ENCODE results near the gene WDCP. TPM values are rescaled to one million over a fixed set of nuclear protein-coding genes. Genes with fewer than 3 reads are reported as not detected.

WDCP gene
- total RNA-seq, 1 experiment from 2014 or later, result 19.9 TPM

- Histone ChIP-seq H3K9me2 (ENCODE audit: insufficient read depth) (no peaks in the 10 kb centered on the region), H3K4me2 (ENCODE audit: low read length) (no peak overlapping the region), H3K79me2 (ENCODE audit: insufficient read depth, low read length) (peaks cover 36% of the 10 kb centered on the region), H2AFZ (ENCODE audit: low read depth, low read length, poor library complexity, severe bottlenecking) (no peak overlapping the region), H3K27ac (ENCODE audit: low read depth, low read length) (no peak overlapping the region), H3K4me3 (replicated peaks in 1 of 2; ENCODE audit: low read depth in 1 of 2, low read length in 2 of 2) (no peak overlapping the region), H4K20me1 (ENCODE audit: insufficient read depth) (no peaks in the 10 kb centered on the region; the same call in 1 of the 2 replicates), H3K9ac (ENCODE audit: low read length) (no peak overlapping the region), H3K36me3 (ENCODE audit: control insufficient read depth in 1 of 2, insufficient read depth in 2 of 2, low read length in 2 of 2) (peaks cover 7 to 22% of the 10 kb centered on the region in 2 experiments; a peak in 3 of 4 replicates), H3K9me3 (ENCODE audit: control insufficient read depth in 1 of 2, insufficient read depth in 1 of 2, low read depth in 1 of 2, low read length in 2 of 2) (no peaks in the 10 kb centered on the region), H3K27me3 (ENCODE audit: insufficient read depth, low read length) (no peaks in the 10 kb centered on the region), H3K4me1 (ENCODE audit: control insufficient read depth in 1 of 2, insufficient read depth in 2 of 2, low read length in 2 of 2) (no peaks in the 10 kb centered on the region)
- no peak for DNase-seq (ENCODE audit: low read depth, low spot score)
- ATAC-seq, result no peak
- BruUV-seq (replicated peaks), result no TSS peak
- TF ChIP-seq JUND (IDR thresholded peaks at IDR 0.05), result no peak
- ChIA-PET POLR2A (no interaction called here), CTCF (no interaction called here), RAD21 (ENCODE audit: low non-redundant PET in 1 of 2, low total read pairs in 2 of 2, uncharacterized antibody in 2 of 2, unreplicated experiment in 2 of 2) (no interaction called here)
- intact Hi-C loops (cut with micrococcal nuclease), result no loop called here
Measured at GRCh38 chr2:24040511-24040910, 6.7 kb downstream of the WDCP start.

GRCh38 chr2:24038786-24039499, 8.2 kb downstream of the WDCP start:
- CTCF ChIA-PET, result no interaction called here

More at GRCh38 chr2:24038786-24039499, 8.2 kb downstream of the WDCP start:
- no peak overlapping the region for H2AFZ ChIP-seq (ENCODE audit: low read depth, low read length, poor library complexity, severe bottlenecking)
- no peak overlapping the region for H3K27ac ChIP-seq (ENCODE audit: low read depth, low read length)
- intact Hi-C loops (cut with micrococcal nuclease), result no loop called here
- H4K20me1 ChIP-seq (ENCODE audit: insufficient read depth), result no peaks in the 10 kb centered on the region; the same call in 1 of the 2 replicates
- H3K9me3 ChIP-seq (ENCODE audit: control insufficient read depth in 1 of 2, insufficient read depth in 1 of 2, low read depth in 1 of 2, low read length in 2 of 2), result no peaks in the 10 kb centered on the region
- DNase-seq (ENCODE audit: low read depth, low spot score) (no peak), ATAC-seq (no peak)
- RAD21 ChIA-PET (ENCODE audit: low non-redundant PET in 1 of 2, low total read pairs in 2 of 2, uncharacterized antibody in 2 of 2, unreplicated experiment in 2 of 2), result no interaction called here
- H3K9ac ChIP-seq (ENCODE audit: low read length), result no peak overlapping the region
- POLR2A ChIA-PET, result no interaction called here
- BruUV-seq (replicated peaks), result no TSS peak
- TF ChIP-seq ZNF274 (IDR thresholded peaks at IDR 0.05; ENCODE audit: low read depth, low read length) (no peak), EGR1 (IDR thresholded peaks at IDR 0.05; ENCODE audit: low read depth) (no peak), FOSL1 (IDR thresholded peaks at IDR 0.05; ENCODE audit: low read depth) (no peak), SRF (IDR thresholded peaks at IDR 0.05; ENCODE audit: low read depth) (no peak), RAD21 (IDR thresholded peaks at IDR 0.05; ENCODE audit: low read depth) (no peak), CBX3 (IDR thresholded peaks at IDR 0.05; ENCODE audit: low read depth) (no peak), REST (IDR thresholded peaks at IDR 0.05; ENCODE audit: low read depth) (no peak), ZBTB33 (IDR thresholded peaks at IDR 0.05; ENCODE audit: extremely low read depth, insufficient replicate concordance, low read length) (no peak), MAX (IDR thresholded peaks at IDR 0.05) (no peak)
- H3K4me1 ChIP-seq (ENCODE audit: control insufficient read depth in 1 of 2, insufficient read depth in 2 of 2, low read length in 2 of 2), result no peaks in the 10 kb centered on the region
- no peak overlapping the region for H3K4me3 ChIP-seq (replicated peaks in 1 of 2; ENCODE audit: low read depth in 1 of 2, low read length in 2 of 2)
- H3K79me2 ChIP-seq (ENCODE audit: insufficient read depth, low read length), result peaks cover 37% of the 10 kb centered on the region
- H3K4me2 ChIP-seq (ENCODE audit: low read length), result no peak overlapping the region
- peaks cover 7 to 22% of the 10 kb centered on the region in 2 experiments; a peak in 3 of 4 replicates for H3K36me3 ChIP-seq (ENCODE audit: control insufficient read depth in 1 of 2, insufficient read depth in 2 of 2, low read length in 2 of 2)
- H3K9me2 ChIP-seq (ENCODE audit: insufficient read depth), result no peaks in the 10 kb centered on the region
- H3K27me3 ChIP-seq (ENCODE audit: insufficient read depth, low read length), result no peaks in the 10 kb centered on the region

All from HCT116 (cell line).